ENCODE data around the gene CERS3.

GRCh38 chr15:100484443-100484842 lies 44.3 kb downstream of the CERS3 start:
- TF ChIP-seq EP300 (IDR thresholded peaks at IDR 0.05; ENCODE audit: low read depth), result no peak
- TF ChIP-seq POLR2AphosphoS5 (IDR thresholded peaks at IDR 0.05), result no peak
- TF ChIP-seq CTCF (IDR thresholded peaks at IDR 0.05), result no peak
- no peak for TF ChIP-seq POLR2A (IDR thresholded peaks at IDR 0.05)
